Stomach (tissue), 9 donors: ENCODE data around the gene TMEM80. TPM values are rescaled to one million over a fixed set of nuclear protein-coding genes. Genes with fewer than 3 reads are reported as not detected.

Experiments
- DNase-seq, 2 donors: peaks; one replicate each; pipeline versions ENCODE4 v3.0.0 to v3.0.0-alpha.2; 2013 to 2019
- H3K27ac ChIP-seq, 5 donors: fragments of 200-600 bp in 4 of 5; sonication (generic) in 4 of 5; one replicate each; pipeline ENCODE4 v1.5.1; 2013 to 2019; ENCODE audit warnings: mild to moderate bottlenecking in 1 of 5, moderate library complexity in 1 of 5
- H3K27me3 ChIP-seq, 3 donors: fragments of 200-600 bp; sonication (generic); one replicate each; pipeline ENCODE4 v1.5.1; 2017 to 2019; ENCODE audit warnings: mixed run types in 1 of 3
- H3K36me3 ChIP-seq, 4 donors: fragments of 200-600 bp; sonication (generic); 1 replicate in 3 of 4; 2 replicates in 1 of 4; pipeline ENCODE4 v1.5.1; 2016 to 2019
- H3K4me1 ChIP-seq, 4 donors: fragments of 200-600 bp; sonication (generic); one replicate each; pipeline ENCODE4 v1.5.1; 2016 to 2019
- H3K4me3 ChIP-seq, 4 donors: fragments of 200-600 bp; sonication (generic) in 3 of 4; one replicate each; pipeline ENCODE4 v1.5.1; 2016 to 2019; ENCODE audit warnings: mild to moderate bottlenecking in 1 of 4
- H3K9me3 ChIP-seq, 4 donors: fragments of 200-600 bp; sonication (generic); one replicate each; pipeline ENCODE4 v1.5.1; 2016 to 2019
- EP300 ChIP-seq: sonication (generic); formaldehyde crosslinking; IDR thresholded peaks from one replicate; pipeline ENCODE4 v1.6.1; 2017; ENCODE audit warnings: antibody characterized with exemption
- POLR2A ChIP-seq, 4 donors: fragments of 450-650 bp; IDR thresholded peaks; one replicate each; pipeline ENCODE4 v1.6.1; 2016; ENCODE audit warnings: antibody characterized with exemption in 4 of 4, control low read depth in 2 of 4, mild to moderate bottlenecking in 1 of 4, moderate library complexity in 1 of 4
- POLR2AphosphoS5 ChIP-seq, 3 donors: sonication (generic); formaldehyde crosslinking; IDR thresholded peaks; one replicate each; pipeline ENCODE4 v1.6.1; 2016; ENCODE audit warnings: antibody characterized with exemption in 3 of 3
- WGBS, 5 donors: extraction: QIAGEN DNeasy Blood & Tissue Kit in 3 of 5; methylation state at CpG; one replicate each; pipeline versions ENCODE4 v1.1.5 to v1.1.7; 2013 to 2018; 5-methylcytosine and 5-hydroxymethylcytosine counted together
- intact Hi-C: fragments of 100-400 bp; cut with DNase I; formaldehyde crosslinking; loops from one replicate; pipeline ENCODE4 v1.15.1; 2023; ENCODE audit warnings: low total_unique reads
- polyA plus RNA-seq, 3 donors: library from polyadenylated mRNA; stranded (reverse); fragments of 200-250 nt; gene quantifications; one replicate each; pipeline ENCODE4 v1.2.3, GENCODE V29; 2013
- total RNA-seq, 5 donors: library from RNA; depleted of rRNA; stranded (reverse); fragments of >200 nt; gene quantifications; one replicate each; pipeline versions ENCODE4 v1.1.0 to v1.2.3, GENCODE V29; 2014 to 2016
- TF ChIP-seq, protein P1 (sequence below), 7 experiments: fragments of 450-650 bp in 4 of 7; fragments of 200-600 bp in 3 of 7; sonication (generic) in 3 of 7; IDR thresholded peaks; one replicate each; pipeline ENCODE4 v1.5.1; 2016 to 2019; ENCODE audit warnings: antibody characterized with exemption in 7 of 7, control low read depth in 2 of 7, mild to moderate bottlenecking in 1 of 7
- donor health status: healthy with polysubstance abuse.
- donor health status: Bipolar disorder and iron deficiency.
- donor health status: healthy.

The TMEM80 gene
- total and polyA plus RNA-seq, 8 donors: 4.9 to 46.5 (median 19.8) TPM

DNA sequence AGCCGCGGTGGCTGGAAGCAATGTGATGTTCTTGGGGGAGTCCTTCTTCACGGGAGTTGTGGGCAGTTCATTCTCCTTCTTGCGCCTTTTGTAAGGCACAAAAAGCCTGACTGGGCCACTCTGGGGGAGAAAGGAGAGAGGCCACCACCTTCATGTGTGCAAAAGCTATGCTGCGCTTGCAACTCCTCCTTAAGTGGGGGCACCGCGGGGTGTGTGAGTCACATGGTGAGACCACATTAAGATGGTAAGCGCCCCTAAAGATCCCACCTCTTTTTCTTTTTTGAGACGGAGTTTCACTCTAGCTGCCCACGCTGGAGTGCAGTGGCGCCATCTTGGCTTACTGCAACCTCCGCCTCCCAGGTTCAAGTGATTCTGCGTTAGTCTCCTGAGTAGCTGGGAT is 14.6 kb upstream of the TMEM80 start:
- Histone ChIP-seq H3K9me3 (no peaks in the 10 kb centered on the region), H3K27me3 (no peaks in the 10 kb centered on the region), H3K4me1 (no peaks in the 10 kb centered on the region), H3K27ac (peak overlapping the region in 3 of 5 donors; percentile 0 to 20 (median 16)), H3K36me3 (peaks cover 25 to 99% (median 91%) of the 10 kb centered on the region in 4 donors), H3K4me3 (no peak overlapping the region)
- intact Hi-C loops: no loop called here
- no peak for DNase-seq
- WGBS, 5 donors: 90 to 96% (median 91%) methylated on average over 13 of the region's 13 CpGs
- TF ChIP-seq POLR2A (IDR thresholded peaks at IDR 0.05) (no peak), POLR2AphosphoS5 (IDR thresholded peaks at IDR 0.05) (no peak), EP300 (no peak)
- TF ChIP-seq, protein P1, sequence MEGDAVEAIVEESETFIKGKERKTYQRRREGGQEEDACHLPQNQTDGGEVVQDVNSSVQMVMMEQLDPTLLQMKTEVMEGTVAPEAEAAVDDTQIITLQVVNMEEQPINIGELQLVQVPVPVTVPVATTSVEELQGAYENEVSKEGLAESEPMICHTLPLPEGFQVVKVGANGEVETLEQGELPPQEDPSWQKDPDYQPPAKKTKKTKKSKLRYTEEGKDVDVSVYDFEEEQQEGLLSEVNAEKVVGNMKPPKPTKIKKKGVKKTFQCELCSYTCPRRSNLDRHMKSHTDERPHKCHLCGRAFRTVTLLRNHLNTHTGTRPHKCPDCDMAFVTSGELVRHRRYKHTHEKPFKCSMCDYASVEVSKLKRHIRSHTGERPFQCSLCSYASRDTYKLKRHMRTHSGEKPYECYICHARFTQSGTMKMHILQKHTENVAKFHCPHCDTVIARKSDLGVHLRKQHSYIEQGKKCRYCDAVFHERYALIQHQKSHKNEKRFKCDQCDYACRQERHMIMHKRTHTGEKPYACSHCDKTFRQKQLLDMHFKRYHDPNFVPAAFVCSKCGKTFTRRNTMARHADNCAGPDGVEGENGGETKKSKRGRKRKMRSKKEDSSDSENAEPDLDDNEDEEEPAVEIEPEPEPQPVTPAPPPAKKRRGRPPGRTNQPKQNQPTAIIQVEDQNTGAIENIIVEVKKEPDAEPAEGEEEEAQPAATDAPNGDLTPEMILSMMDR (IDR thresholded peaks at IDR 0.05): no peak

DNA sequence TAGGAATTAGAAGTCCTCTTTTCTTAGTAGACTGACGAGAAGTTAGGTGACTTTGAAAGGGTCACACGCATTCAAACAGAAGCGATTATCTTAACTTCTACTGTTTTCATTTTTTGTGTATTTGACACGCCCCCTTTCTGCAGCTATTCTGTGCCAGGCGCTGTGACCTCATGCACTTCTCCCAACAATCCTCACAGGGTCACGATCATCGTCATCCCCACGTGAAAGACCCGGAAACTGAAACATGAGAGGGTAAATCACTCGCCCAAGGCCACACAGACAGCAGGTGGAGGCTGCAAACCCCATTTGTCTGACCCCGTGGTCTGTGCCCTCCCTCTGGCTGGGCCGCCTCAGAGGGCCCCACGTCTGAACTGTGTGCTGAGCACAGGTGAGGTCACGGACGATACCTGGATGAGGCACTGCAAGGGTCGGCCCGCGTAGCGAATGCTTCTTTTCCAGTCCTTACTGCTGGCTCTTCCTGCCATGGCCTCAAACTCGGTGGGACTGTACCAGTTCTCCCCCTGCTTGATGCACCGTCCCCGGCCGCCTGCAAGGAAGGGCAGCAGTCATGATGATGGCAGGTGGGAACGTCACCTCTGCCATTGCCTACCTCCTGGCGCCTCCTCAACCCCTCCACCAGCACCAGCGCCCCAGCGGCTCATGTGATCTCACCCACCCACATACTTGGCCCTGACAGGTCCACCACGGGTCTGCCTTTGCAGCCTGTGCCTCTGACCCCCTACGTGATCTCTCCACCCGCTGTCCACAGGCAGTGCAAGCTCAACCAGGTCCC is 9.0 kb upstream of the TMEM80 start:
- Histone ChIP-seq H3K27me3 (no peaks in the 10 kb centered on the region), H3K4me1 (peaks cover 9 to 23% (median 15%) of the 10 kb centered on the region in 4 donors), H3K36me3 (peaks cover 48 to 94% (median 85%) of the 10 kb centered on the region in 4 donors), H3K4me3 (no peak overlapping the region), H3K9me3 (no peaks in the 10 kb centered on the region), H3K27ac (peak overlapping the region; percentile 58 to 76 (median 68))
- WGBS, 5 donors: 54 to 75% (median 72%) methylated on average over 30 of the region's 30 CpGs
- peak; percentile 70 to 75 for DNase-seq
- TF ChIP-seq POLR2AphosphoS5 (IDR thresholded peaks at IDR 0.05): peak in 1 of 3 donors; percentile 60
- TF ChIP-seq, protein P1 (IDR thresholded peaks at IDR 0.05): no peak
- intact Hi-C loops: no loop called here

DNA sequence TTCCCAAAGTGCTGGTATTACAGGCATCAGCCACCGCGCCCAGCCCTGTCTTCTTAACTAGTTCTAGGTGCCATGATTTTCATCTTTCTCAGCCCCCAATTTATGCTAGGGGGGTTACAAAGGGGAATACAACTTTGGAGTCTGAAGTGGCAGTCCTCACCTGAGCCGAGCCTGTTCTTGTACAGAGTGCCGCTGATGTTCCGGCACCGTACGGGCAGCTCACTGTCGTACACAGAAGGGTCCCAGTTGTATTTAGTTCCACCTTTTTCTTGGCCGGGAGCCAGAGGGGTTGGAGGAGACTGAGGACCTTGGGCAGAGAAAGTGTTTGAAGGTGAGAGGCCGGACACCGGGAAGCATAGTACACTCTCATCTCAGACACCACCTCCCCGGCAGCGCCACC is 7.9 kb upstream of the TMEM80 start:
- no peak overlapping the region for H3K27ac ChIP-seq
- peaks cover 48 to 83% (median 74%) of the 10 kb centered on the region in 4 donors for H3K36me3 ChIP-seq
- H3K4me3 ChIP-seq: no peak overlapping the region
- no peak for TF ChIP-seq POLR2AphosphoS5 (IDR thresholded peaks at IDR 0.05)
- no peak for TF ChIP-seq POLR2A (IDR thresholded peaks at IDR 0.05)
- no peak for TF ChIP-seq EP300
- TF ChIP-seq, protein P1 (IDR thresholded peaks at IDR 0.05): no peak
- no peaks in the 10 kb centered on the region for H3K9me3 ChIP-seq
- DNase-seq: no peak
- intact Hi-C loops: no loop called here
- no peaks in the 10 kb centered on the region for H3K27me3 ChIP-seq
- H3K4me1 ChIP-seq: peaks cover 9 to 34% (median 24%) of the 10 kb centered on the region in 4 donors
- WGBS, 5 donors: 89 to 94% (median 91%) methylated on average over 13 of the region's 13 CpGs

DNA sequence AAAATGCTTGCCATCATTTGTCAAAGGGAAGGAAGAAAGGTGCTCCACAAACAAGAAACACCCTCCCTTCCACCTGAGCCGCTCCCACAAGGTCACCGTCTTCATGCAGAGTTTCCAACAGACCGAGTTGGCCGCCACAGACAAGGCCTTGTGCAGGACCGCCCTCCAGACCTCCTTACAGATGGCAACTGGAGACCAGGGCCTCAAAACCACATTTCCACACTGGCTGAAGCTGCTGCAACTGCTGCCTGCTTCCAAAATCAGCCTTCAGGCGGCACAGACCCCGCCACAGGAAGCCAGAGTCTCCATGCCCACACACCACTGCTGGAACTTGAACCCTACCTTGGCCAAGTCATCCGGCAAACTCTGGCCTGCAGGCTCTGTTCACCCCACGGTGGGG is 6.9 kb upstream of the TMEM80 start:
- Histone ChIP-seq H3K4me1 (peaks cover 15 to 43% (median 32%) of the 10 kb centered on the region in 4 donors), H3K4me3 (no peak overlapping the region), H3K36me3 (peaks cover 44 to 73% (median 65%) of the 10 kb centered on the region in 4 donors), H3K27ac (peak overlapping the region; percentile 9 to 57 (median 38)), H3K9me3 (no peaks in the 10 kb centered on the region), H3K27me3 (no peaks in the 10 kb centered on the region)
- 77 to 86% (median 81%) methylated on average over 9 of the region's 9 CpGs for WGBS, 5 donors
- DNase-seq: no peak
- TF ChIP-seq POLR2A (IDR thresholded peaks at IDR 0.05) (no peak), POLR2AphosphoS5 (IDR thresholded peaks at IDR 0.05) (no peak), EP300 (no peak)
- TF ChIP-seq, protein P1 (IDR thresholded peaks at IDR 0.05): no peak
- intact Hi-C loops: no loop called here
